Stimulated activated CD8-positive, alpha-beta memory T cell treated with anti-CD3 and anti-CD28 coated beads, Interleukin-4, amount 100 ng/mL, for 4 hours (primary cell): Measurements from ENCODE around the gene LUC7L2.
"Not testable (repeated sequence)": the region's sequence is repeated elsewhere in the genome, so short reads cannot be mapped to it uniquely, and the experiment has no call there.

Source experiments
- DNase-seq, 2 donors: peaks; one replicate each; pipeline ENCODE4 v3.0.0-alpha.2; 2020; ENCODE audit warnings: low read depth in 2 of 2, low spot score in 1 of 2

Gene LUC7L2

DNA sequence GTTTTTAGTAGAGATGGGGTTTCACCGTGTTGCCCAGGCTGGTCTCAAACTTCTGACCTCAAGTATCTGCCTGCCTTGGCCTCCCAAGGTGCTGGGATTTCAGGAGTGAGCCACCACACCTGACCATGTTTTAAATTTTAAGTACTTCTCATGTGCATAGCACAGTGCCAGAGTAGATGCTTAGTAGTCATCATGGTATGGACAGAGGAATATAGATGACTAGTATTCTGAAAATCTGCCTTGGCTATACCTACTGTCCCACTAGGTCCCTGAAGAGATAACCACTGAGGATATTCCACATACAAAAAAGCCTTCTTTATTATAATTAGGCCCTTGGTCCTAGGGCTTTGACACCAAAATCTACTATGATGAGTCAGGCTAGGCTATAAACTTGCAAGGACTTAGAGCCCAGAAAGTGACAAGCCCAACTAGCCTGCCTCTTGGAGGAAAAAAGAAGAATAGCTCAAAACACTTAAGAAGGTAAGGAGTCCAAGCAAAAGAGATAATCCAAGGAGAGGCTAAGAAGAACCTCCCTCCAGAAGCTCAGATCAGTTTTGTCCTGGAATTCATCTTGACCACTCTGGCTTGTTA is 34.0 kb downstream of the LUC7L2 start:
- no peak for DNase-seq

DNA sequence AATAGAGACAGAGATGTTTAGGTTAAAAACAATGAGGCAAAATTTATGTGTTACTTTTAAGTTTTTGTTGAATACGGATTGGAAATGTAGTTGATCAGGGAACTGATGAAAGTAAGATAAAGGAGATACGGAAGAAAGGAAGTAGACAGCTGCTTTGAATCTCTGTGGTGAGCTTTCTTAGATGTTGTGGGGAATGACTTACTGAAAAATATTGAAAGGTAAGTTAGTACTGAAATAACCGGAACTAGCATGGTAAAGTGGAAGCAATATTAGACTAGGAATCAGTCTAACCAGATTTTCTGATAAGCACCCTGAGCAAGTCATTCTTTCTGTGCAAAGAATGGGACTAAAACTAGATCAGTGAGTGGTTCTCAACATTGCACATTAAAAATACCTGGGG is 34.8 kb downstream of the LUC7L2 start:
- DNase-seq = no peak

DNA sequence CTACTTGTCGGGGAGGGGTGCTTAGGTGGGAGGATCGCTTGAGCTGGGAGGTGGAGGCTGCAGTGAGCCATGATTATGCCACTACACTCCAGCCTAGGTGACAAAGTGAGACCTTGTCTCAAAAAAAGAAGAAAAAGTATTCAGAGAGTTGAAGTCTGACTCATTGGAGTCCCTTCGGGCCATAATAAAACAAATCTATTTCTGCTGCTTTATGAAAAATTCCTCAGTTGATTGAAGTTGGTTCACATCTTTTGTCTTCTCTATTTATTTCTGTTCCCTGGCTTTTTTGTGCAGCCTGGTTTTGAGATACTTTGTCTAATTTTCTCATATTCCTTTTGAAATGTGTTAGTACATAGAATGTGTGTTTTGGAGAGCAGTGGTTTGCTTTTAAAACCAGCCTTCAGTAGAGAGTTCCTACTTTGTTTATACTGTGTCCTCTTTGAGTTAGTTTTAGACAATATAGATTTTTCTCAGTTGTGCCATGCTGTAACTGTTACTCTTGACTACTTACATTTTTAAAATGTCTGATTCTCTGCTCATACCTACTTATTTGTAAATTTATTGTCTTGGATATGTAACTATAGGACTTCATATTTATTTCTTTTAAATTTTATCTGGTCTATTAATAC is 36.7 kb downstream of the LUC7L2 start:
- DNase-seq = no peak

DNA sequence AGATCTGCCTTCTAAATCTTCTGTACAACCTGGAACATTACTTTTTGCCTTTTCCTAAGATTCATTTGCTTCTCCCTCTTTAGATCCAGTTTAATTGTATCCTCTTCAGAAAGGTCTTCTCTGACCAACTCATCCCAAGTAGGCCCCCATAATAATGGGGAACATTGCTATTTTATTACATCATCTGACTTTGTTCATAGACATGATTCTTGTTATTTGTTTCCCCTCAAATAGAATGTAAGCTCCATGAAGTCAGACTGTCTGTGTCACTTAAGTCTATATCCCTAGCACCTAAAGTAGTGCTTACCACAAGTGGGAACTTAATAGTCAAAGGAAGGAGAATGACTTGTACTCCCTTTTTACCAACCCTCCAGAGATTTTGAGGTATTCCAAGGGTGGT is 37.5 kb downstream of the LUC7L2 start:
- no peak for DNase-seq

DNA sequence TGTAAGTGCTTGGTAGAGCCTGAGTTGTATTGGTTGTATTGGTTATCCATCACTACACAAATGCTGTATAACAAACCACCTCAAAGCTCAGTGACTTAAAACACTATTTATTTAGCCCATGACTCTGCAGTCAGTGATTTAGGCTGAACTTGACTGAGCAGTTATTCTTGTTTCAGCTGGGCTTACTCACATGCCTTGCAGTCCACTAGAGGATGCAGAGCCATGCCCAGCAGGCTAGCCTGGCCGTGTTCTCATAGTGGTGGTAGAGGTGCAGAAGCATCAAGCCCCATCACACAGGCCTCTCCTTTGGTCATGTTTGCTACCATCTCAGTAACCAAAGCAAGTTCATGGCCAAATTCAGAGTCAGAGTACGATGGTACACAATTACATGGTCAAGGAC is 43.9 kb downstream of the LUC7L2 start:
- DNase-seq = no peak

DNA sequence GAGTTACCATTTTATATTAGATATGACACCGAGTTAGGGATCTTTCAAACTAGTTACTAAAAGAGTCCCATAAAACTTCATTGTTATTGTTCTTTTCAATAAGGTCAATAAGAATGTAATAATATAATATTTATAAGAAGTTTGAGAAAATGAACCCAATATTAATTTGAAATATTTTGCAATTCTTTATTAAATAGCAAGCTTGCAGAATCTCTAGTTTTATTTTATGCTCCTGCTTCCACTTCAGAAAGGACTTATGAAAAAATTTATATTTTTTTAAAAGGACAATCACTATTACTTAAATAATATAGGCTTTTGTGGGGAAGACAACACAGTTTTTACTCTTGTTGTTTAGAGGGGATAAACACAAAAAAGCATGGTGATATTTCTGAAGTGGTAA is 47.9 kb downstream of the LUC7L2 start:
- no peak for DNase-seq

DNA sequence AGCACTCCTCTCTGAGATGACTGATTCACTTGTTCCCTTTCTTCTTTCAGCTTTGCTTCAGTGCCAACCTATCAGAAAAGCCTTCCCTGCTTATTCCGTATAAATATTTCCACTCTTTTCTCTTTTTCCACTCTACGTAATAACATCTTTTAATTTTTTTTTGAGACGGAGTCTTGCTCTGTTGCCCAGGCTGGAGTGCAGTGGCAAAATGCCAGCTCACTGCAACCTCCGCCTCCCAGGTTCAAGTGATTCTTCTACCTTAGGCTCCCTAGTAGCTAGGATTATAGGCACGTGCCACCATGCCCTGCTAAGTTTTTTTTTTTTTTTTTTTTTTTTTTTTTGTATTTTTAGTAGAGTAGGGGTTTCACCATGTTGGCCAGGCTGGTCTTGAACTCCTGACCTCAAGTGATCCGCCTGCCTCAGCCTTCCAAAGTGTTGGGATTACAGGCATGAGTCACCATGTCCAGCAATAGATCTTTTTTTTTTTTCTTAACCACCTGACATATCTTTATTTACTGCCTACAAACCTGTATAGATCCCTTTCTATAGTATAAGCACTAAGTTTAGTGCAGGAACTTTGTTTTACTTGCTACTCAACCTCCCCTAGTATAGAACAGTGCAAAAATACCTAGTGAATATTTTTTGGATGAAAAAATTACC is 55.2 kb downstream of the LUC7L2 start:
- not testable (repeated sequence) for DNase-seq

DNA sequence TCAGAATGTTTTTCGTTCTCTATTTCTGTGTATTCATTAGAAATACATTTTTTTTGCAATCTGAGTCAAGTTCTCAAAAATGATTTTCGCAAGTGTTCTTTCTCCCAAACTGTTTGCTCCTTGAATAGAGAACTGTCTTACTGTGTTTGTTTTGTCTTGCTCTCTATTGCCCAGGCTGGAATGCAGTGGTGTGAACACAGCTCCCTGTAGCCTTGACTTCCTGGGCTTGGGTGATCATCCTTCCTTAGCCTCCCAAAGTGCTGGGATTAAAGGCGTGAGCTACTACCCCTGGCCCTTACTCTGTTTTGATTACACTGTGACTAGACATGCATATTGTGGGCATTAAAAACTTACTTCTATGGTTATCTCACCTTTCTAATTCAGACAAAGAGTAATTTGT is 56.7 kb downstream of the LUC7L2 start:
- no peak for DNase-seq

DNA sequence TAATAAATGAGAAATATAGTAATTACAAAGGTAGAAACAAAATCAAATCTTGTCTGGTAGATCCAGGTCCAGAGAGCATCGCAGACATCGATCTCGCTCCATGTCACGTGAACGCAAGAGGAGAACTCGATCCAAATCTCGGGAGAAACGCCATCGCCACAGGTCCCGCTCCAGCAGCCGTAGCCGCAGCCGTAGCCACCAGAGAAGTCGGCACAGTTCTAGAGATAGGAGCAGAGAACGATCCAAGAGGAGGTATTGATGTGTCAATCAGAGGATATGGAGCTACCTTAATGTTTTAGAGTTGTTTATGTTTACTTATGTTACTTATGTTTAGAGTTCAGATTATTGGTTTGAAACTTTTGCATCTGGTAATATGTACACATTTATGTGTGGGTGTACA is 57.8 kb downstream of the LUC7L2 start:
- DNase-seq = no peak

DNA sequence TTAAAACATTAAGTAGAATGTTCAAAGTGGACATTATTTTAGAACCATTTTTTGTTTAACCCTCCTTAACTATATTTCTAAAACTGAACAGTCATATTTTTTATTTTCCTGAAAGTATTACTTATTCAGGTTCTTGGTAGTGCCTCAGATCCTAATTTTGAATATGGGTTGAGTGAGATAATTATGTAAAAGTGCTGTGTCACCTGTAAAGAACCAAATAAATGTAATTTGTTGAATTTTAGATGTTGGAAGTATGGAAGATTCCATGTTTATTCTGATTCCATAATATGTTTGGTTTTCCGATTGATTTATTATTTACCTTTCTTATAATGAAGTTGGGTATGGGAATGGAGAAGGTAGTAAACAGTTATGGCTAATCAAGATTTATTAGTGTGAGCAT is 61.4 kb downstream of the LUC7L2 start:
- no peak for DNase-seq

DNA sequence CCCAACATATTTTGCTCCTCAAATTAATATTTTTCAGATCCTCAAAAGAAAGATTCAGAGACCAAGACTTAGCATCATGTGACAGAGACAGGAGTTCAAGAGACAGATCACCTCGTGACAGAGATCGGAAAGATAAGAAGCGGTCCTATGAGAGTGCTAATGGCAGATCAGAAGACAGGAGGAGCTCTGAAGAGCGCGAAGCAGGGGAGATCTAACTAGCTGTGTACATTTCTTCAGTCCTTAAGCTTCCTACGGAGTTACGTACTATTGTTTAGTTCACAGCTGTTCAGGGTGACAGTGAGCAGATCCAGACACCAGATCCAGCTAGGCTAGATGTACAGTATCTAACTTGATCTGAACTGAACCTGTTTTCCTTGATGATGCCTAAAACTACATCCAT is 62.4 kb downstream of the LUC7L2 start:
- no peak for DNase-seq

DNA sequence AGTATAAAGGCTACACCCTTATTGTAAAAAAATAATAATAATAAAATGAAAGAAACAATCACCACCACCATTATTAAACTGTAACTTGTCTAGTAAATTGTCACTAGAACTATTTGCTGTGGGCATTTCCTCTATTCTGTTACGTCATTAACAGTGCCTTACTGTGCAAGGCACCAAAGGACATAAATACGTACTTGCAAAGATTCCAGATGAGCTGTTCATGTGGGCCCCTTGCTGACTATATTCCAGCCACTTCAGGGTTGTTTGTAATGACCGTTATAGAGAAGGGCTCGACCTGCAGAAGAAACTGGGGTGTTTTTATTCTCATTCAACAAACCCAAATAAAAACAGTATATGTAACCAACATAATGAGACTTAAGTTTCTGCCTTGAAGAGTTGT is 63.4 kb downstream of the LUC7L2 start:
- DNase-seq = no peak

DNA sequence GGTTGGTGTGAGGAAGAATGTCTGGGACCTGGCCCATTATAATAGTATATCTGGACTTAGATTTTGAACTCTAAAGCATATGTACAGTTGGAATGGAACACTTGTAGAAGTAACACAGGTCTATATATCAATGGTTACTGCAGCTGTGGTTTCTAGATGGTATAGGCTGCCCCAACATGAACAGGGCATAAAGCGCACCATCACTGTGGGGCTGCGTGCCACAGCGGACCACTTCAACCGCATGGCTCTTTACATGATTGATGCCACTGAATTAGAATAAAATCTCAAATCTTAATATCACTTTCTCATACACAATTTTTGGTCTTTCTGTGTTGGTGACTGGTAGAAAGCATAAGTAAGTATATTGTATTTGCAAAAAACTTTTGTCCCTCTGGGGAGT is 64.3 kb downstream of the LUC7L2 start:
- no peak for DNase-seq

DNA sequence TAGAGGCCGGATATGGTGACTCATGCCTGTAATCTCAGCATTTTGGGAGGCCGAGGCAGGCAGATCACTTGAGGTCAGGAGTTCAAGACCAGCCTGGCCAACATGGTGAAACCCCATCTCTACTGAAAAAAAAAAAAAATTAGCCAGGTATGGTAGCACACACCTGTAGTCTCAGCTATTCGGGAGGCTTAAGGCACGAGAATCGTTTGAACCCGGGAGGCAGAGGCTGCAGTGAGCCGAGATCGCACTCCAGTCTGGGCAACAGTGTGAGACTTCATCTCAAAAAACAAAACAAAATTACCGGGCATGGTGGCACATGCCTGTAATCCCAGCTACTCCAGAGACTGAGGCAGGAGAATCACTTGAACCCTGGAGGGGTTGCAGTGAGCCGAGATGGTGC is 66.0 kb downstream of the LUC7L2 start:
- DNase-seq = not testable (repeated sequence)

DNA sequence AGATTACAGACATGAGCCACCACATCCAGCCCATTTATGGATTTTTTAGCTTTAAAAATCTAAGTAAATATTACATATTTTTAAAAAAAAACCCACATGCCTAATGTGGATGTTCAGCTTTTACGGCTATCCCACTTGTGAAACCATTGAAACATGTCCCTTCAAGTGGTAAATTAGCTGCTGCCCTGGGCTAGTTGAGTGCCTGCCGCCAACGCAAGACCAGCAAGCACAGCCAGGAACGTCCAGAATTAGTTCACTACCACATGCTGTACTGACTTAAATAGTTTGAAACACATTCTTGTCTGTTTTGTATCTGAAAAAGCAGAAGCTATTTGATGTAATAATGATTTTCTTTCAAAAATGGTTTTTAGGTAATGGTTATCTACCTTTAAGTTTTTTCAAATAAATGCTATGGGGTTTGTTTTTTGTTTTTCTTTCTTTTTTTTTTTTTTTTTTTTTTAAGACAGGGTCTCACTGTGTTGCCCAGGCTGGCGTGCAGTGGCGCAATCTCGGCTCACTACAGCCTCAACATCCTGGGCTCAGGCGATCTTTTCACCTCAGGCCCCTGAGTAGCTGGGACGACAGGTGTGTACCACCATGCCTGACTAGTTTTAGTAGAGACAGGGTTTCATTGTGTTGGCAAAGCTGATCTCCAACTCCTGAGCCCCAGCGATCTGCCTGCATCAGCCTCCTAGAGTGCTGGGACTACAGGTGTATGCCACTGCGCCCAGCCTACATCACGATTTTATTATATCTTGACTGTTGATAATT is 66.7 kb downstream of the LUC7L2 start:
- no peak for DNase-seq

DNA sequence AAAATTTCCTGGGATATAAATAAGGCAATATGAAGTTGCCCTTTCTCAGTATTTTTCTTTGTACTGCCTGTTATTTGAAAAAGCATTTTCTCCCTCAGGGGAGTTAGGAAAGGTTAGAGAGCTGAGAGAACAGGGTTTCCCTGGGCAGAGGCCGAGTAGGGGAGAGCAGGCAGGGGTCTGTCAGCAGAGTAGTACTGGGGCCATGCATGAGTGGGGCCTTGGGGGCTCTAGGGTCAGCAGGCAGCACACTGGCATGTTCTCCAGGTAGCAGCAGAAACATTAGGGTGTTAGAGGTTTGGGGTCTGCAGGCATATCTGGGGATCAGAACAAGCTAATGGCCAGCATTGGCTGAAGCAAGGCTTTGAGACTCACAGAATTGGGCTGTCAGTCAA is 67.3 kb downstream of the LUC7L2 start:
- DNase-seq = no peak

DNA sequence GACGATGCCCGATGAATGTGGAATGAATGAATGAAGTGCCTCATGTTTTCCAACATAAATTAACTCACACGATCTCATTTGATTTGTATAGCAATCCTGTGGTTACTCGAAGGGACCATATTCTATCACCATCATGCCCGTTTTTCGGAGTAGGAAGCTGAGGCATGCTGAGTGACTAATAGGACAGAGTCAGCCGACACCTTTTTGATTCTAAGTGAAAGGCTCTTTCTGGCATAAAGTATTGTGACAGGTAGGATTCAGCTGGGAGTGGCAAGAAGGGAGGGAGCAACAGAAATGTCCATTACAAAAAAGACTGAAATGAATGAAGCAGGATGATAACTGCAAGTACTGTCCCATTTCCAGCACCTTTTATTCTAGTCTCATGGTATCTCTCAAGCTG is 68.1 kb downstream of the LUC7L2 start:
- DNase-seq = no peak

DNA sequence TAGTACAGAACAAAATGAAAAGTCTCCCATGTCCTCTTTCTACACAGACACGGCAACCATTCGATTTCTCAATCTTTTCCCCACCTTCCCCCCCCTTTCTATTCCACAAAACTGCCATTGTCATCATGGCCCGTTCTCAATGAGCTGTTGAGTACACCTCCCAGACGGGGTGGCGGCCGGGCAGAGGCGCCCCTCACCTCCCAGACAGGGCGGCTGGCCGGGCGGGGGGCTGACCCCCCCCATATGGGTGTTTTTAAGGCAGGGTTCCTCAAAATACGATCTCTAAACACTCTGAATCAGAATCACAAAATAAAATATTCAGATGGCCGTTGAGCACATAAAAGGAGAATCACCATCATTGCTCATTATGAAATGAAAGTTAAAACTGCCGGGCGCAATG is 70.0 kb downstream of the LUC7L2 start:
- not testable (repeated sequence) for DNase-seq

DNA sequence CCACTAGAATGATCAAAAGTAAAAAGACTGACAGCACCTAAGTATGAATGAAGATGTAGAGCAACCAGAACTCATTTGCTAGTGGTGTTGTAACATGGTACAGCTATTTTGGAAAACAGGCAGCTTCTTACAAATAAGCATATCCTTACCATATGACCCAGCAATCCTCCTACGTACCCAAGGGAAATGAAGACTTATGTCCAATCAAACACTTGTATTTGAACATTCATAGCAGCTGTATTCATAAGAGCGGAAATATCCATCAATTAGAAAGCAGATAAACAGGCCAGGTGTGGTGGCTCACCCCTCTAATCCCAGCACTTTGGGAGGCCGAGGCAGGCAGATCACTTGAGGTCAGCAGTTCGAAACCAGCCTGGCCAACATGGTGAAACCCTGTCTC is 70.7 kb downstream of the LUC7L2 start:
- no peak for DNase-seq

DNA sequence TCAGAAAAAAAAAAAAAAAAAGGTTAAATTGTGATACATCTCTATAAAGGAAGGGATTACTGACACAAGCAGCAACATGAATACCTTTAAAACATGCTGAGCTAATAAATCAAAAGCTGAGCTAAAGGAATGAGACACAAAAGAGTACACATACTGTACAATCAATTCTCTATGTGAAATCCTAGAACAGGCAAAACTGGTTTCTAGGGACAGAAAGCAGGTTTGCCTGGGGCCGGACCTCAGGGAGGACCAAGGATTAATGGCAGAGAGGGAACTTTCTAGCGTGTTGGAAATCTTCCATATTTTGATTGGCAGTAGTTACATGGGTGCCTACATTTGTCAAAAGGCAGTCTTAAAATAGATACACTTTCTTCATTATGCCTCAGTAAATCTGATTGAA is 71.3 kb downstream of the LUC7L2 start:
- DNase-seq = no peak

DNA sequence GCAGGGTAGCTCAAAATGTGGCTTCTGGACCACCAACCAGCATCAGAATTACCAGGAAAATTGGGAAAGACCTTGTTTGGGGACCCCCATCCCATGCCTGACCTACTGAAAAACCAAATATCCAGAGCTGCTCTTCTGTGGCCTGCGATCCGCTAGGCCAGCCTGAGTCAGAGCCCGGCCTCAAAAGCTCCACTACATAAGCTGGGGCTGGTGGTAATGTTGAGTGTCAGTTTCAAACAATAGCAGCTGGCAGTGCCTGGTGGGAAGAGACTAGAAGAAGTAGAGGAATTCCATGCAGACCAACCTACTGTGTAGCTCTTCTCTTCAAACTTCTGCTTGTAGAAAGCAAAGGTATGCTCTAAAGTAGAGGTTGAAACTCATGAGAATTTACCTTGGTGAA is 71.8 kb downstream of the LUC7L2 start:
- no peak for DNase-seq

DNA sequence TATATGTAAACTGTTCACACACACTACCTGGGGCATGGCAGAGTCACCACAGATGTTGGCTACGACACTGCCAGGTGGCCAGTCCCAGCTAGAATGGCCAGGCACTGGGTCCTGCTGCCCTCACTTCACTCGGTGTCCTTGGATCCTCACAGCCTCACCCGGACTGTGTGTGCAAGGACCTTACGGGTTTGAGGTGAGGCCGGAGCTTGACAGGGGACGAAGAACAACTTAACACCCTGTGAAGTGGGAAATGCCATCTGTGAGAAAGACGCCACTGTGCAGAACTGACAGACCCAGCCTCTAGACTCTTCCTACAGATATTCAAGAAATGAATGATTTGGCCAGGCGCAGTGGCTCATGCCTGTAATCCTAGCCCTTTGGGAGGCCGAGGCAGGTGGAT is 77.1 kb downstream of the LUC7L2 start:
- DNase-seq = no peak
